GM12864 (cell line): ENCODE results near the gene VSX1.

Source experiments
- DNase-seq: peaks from one replicate; pipeline ENCODE4 v3.0.0-alpha.2; 2011; ENCODE audit warnings: low read depth
- H3K4me3 ChIP-seq: 2 replicates; pipeline ENCODE4 v1.5.1; 2011; ENCODE audit warnings: mild to moderate bottlenecking, low read depth, low read length, control low read depth
- CTCF ChIP-seq: IDR thresholded peaks from 2 replicates; pipeline ENCODE4 v1.5.1; 2011; ENCODE audit warnings: low read depth, mild to moderate bottlenecking, moderate library complexity, low read length, control low read depth, inconsistent platforms; ENCODE audit errors: missing control alignments

The VSX1 gene

DNA sequence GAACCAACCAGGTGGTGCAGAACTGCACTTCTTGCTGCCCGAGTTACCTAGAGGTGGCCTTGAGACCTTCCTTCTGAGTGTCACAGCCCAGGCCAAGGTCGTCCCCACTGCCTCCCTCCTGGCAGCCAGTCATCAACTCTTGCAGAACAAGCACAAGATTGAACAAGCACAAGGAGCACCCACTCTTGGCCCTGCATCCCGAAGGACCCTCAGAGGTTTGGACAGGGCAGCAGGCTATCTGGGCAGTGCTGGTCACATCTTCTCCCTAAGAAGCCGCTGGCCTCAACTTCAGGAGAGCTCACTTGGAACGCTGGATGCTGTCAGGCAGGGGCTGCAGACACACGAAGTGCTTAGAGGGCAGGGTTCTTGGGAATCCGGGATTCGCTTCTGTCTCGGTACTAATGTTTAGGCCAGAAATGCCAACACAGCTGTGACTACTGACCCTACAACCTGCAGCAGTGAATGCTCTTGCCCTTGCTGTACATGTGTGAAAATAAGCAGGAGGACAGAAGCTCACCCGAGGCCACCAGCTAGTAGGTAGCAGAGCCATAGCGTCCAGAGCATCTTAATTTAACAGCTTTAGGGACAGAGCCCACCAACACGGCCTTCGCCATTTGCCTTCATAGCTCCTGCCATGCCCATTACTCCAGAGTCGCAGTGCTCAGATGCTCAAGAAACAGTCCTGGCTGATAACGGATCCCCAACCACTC lies 20.0 kb downstream of the VSX1 start:
- no peak for TF ChIP-seq CTCF
- DNase-seq = no peak
- H3K4me3 ChIP-seq = no peak overlapping the region

DNA sequence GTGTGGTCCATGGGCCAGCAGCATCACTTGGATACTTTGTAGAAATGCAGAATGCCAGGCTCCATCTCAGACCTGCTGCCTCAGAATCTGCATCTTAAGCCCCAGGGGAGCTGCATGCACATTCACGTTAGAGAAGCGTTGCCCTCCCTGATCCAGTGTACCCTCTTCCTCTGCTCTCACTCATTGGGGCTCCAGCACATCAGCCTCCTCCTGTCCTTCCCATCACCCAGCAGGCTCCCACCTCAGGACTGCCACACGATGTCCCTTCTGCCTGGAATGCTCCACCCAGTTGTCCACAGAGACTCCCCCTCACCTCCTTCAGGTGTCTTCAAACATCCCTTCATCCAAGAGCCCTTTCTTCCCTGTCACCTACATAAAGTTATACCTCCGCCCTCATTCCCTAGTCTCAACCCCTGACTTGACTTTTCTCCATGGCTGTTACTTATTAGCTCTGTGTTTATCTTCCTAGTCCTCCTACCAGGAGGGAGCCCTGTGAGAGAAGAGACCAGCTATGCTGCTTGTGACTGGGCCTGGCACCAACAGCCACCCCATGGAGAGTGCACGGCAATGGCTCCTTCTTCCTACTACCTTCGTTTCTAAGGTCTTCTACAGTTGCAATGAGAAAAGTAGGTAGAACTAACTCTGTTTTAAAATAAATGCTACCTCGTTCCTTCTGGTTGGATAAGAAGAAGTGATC lies 20.7 kb downstream of the VSX1 start:
- DNase-seq = no peak

DNA sequence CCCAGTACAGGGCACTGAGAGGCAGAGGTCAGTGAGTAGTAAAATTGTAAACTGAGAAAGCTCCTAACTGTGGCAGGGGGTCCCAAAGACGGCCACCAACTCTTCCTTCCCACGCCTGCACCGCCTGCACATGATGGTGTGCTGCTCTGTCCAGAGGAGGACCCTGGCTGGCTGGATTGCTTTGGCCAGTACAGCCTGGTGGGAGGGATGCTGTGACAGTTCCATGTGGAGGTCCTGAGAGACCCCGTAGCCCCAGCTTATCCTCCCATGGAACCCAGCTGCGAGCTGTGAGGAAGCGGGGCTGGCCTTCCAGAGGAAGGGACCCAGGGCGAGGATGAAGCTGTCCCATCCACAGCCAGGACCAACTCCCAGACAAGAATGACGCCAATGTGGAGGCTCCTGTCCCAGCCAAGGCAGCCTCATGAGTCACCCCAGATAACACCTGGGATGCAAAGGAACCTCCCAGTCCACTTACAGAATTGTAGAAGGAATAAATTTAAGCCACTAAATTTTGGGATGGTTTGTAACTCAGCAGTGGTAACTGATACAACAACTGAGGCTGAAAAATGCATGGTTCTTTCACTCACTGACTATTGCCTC lies 22.0 kb downstream of the VSX1 start:
- TF ChIP-seq CTCF = no peak
- no peak for DNase-seq
- H3K4me3 ChIP-seq = no peak overlapping the region

More for the DNA sequence above, 20.7 kb downstream of the VSX1 start:
- no peak overlapping the region for H3K4me3 ChIP-seq
- no peak for TF ChIP-seq CTCF

GRCh38 chr20:25058847-25059810 lies 22.8 kb downstream of the VSX1 start:
- peak overlapping the region; percentile 89 for H3K4me3 ChIP-seq
- DNase-seq = no peak

GRCh38 chr20:25058051-25058846 lies 23.7 kb downstream of the VSX1 start, which contains the start of gene ACSS1:
Gene ACSS1, minus strand, starts transcription at chr20:25058139. Its CDS starts 37 bp downstream, at chr20:25058102.
- H3K4me3 ChIP-seq = peak within 1 kb of the TSS; percentile 89
- peak; percentile 73 for DNase-seq
- TF ChIP-seq CTCF = no peak

More at GRCh38 chr20:25058847-25059810, 22.8 kb downstream of the VSX1 start:
- no peak for TF ChIP-seq CTCF
